HG02571 (cell line): Measurements from ENCODE around the gene SORCS1.

Source experiments
- ATAC-seq: cut with Tn5 transposase; IDR thresholded peaks from one replicate; pipeline ENCODE4 v1.9.1; 2021; ENCODE audit warnings: mild to moderate bottlenecking, moderate library complexity; ENCODE audit not compliant: unreplicated experiment

The SORCS1 gene

GRCh38 chr10:106908225-106908624 lies 256.3 kb downstream of the SORCS1 start:
- no peak for ATAC-seq

- no peak for ATAC-seq
These were observed 260.3 kb downstream of the SORCS1 start for GRCh38 chr10:106904209-106904608.

GRCh38 chr10:106903180-106903579 lies 261.3 kb downstream of the SORCS1 start:
- no peak for ATAC-seq

DNA sequence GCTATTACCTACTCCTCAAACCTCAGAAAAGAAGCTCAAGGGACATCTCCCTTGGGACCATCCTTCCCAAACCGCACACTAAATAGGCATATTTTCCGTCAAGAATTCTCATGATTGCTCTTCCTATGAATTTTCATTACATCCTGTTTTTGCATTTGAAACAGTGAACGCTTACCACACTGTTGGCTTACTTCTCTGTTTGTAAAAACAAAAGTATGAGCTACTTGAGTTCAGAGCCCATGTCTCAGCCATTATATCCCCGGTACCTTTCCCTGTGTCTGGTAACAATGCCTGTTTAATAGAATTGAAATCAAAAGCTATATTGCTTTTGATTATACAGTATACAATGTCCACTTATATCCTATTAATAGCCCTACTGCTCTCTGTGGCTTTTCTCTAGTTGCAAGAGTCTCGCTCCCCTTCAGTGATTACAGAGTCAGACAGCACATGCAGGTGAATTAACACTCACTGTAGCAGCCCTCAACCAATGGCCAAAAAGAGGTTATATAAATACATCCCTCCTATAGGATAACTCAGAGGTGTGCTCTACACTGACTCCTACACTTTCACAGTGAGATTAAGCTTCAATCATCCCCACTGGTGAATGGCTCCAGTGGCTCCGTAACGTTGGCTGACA lies 264.4 kb downstream of the SORCS1 start:
- ATAC-seq = no peak

DNA sequence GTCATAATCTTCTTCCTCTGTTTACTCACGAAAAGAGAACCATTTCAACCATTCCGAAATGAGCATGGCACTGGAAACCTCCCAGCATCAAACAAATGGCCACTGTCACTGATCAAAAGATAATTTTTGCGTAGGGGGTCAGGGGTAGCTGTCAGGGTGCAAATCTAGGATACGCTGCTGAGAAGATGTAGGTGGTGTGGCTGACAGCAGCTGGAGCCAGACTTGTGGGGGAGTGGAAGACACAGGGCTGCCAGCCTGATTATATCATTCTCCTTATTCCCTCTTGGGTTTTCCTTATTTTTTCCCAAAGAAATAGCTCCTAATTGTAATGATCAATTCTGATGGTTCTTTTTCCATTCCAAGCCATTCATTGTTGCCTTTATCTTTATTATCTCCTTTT lies 266.1 kb downstream of the SORCS1 start:
- ATAC-seq = no peak

DNA sequence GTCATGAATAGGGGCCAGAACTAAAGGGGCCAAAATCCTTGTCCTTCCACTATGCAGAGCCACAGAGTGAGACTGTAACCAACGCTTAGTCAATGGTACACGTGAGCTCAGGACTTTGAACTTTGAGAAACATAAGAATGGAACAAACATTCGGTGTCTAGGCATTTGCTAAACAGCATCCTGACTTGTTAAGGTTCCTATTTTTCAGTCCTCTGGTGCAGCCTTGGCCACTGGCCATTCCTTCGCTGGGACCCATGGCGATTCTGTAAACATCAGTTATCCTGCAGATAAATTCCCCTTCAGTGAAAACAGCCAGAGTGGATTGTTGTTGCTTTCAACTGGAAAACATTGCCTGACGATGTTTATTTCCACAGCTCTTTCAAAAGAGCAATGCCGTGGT lies 266.8 kb downstream of the SORCS1 start:
- ATAC-seq = no peak

- ATAC-seq = no peak
These were observed 269.8 kb downstream of the SORCS1 start for GRCh38 chr10:106894692-106895091.

DNA sequence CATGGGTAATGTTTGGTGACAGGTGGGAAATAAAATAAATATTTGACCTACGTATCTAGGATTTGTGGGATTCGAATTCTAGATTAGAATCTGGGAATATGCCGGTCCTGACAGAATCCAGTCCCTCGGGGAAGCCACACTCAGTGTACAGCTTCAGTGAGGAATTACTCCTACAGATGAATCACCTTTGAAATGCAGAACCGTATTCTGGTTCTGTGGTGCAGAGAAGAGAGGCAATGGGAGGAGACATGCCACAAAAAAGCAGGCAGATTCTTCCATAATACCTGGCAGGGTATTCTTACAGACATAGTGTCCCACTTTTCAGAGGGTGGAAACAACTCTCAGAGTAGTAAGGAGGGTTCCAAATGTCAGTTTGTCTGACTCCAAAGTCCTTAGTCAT lies 286.9 kb downstream of the SORCS1 start:
- ATAC-seq = no peak

- ATAC-seq = no peak
These were observed 290.0 kb downstream of the SORCS1 start for GRCh38 chr10:106874604-106874889.

DNA sequence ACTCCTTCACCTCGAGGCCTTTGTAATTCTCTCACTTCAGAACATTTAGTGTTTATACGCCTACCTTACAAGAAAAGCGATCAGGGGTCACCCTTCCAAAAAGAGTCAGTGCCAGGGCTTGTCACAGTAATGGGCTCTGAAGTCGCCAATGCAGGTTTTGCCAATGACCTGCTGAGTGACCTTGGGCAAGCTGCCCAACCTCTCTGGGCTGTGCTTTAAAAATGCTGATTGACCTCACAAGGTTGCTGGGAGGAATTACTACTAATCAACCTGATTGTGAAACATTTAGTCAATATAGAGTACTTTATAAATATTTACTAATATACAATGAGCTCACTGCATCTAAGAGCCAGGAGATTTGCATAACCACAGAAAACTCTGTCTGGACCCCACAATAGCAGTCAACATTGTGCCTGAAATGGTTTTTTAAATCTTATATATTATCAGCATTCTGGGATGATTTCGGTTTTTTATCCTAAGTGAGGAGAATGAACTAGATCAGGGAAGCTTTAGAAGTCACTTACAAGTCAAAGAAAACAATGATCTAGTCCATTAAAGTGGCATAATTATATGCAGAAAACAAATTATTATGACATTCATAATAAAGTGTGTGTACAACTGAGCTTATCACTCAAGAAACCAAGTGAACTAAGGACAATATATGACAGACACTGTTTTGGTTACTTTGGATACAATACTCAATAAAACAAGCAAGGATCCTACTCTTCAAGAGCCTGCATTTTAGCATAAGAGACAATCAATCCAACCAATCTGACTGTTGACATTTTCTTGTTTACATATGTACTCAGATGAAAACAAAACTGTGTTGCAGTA lies 290.5 kb downstream of the SORCS1 start:
- no peak for ATAC-seq

GRCh38 chr10:106872176-106872575 lies 292.3 kb downstream of the SORCS1 start:
- no peak for ATAC-seq

- peak; percentile 62 for ATAC-seq
These were observed 298.2 kb downstream of the SORCS1 start for GRCh38 chr10:106866244-106866845.

GRCh38 chr10:106864031-106864430 lies 300.5 kb downstream of the SORCS1 start:
- ATAC-seq = no peak

DNA sequence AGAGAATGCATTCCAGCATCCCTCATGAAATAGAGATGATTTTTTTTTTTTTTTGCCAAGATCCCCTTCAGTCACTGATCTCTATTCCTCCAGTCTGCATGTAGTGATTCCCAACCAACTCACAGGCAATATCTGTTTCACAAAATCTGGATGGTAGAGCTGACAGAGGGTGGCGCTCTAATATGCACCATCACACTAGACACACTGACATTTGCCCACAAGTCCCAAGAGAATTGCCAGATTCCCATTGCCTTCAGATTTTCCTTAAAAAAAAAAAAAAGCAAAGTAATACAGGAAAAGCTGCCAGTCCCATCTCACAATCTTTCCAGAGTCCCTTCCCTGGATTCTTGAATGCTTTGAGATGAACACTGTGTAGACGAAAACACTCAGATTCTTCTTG lies 301.0 kb downstream of the SORCS1 start:
- no peak for ATAC-seq

GRCh38 chr10:106859892-106860652 lies 304.4 kb downstream of the SORCS1 start:
- ATAC-seq = no peak

GRCh38 chr10:106857728-106858127 lies 306.8 kb downstream of the SORCS1 start:
- ATAC-seq = no peak

GRCh38 chr10:106857213-106857612 lies 307.3 kb downstream of the SORCS1 start:
- no peak for ATAC-seq

GRCh38 chr10:106836933-106837663 lies 327.4 kb downstream of the SORCS1 start:
- ATAC-seq = peak; percentile 91

- ATAC-seq = no peak
These were observed 331.7 kb downstream of the SORCS1 start for GRCh38 chr10:106832846-106833245.

DNA sequence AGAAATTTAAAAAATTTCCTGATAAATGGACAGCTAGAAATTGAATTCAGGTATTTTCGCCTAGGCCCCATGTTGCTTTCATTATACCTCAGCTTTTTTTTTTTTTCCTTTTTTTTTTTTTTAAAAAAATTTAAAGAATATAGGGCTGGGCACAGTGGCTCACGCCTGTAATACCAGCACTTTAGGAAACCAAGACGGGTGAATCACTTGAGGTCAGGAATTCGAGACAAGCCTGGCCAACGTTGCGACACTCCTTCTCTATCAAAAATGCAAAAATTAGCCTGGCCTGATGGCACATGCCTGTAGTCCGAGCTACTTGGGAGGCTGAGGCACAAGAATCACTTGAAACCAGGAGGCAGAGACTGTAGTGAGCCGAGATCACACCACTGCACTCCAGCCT lies 334.0 kb downstream of the SORCS1 start:
- ATAC-seq = no peak

DNA sequence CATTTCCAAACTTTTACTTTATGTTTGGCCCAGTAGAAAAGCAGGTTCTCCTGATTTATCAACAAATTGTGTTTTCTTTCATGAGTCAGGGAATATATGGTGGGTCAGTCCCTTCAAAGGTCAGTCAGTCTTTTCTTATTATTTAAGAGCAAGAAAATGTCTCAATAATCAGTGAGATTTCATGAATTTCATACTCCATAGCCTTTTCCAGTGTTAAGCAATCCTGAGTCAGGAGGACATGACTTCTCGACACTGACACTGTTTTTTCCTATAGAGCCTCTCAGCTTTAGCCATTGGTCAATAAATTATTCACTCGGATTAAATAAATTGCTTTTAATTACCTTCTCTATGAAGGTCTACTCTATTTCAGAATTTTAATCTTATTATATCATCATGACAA lies 334.5 kb downstream of the SORCS1 start:
- ATAC-seq = no peak
